Measurements from ENCODE around the gene NELFB. TPM values are rescaled to one million over a fixed set of nuclear protein-coding genes. Genes with fewer than 3 reads are reported as not detected.
A peak's percentile ranks its signal among the peaks of the same experiment; 100 is the strongest.

NELFB gene
- total RNA-seq, 2 donors from 2014 or later: 73.3 to 86.6 TPM

- H3K9me3 Mint-ChIP-seq: no peaks in the 10 kb centered on the region
- H3K4me1 Mint-ChIP-seq: peaks cover 5% of the 10 kb centered on the region
- Histone ChIP-seq H3K9ac (ENCODE audit: extremely low read depth, low read length, poor library complexity, severe bottlenecking) (no peak overlapping the region), H3K27me3 (ENCODE audit: control insufficient read depth, insufficient read depth, low read length, poor library complexity, severe bottlenecking) (no peaks in the 10 kb centered on the region), H3K27ac (ENCODE audit: low read depth, low read length) (no peak overlapping the region), H3K4me3 (ENCODE audit: low read length) (no peak overlapping the region), H3K36me3 (ENCODE audit: control insufficient read depth, insufficient read depth, low read length) (peaks cover 19% of the 10 kb centered on the region), H3K4me1 (ENCODE audit: control insufficient read depth, insufficient read depth, low read length) (peaks cover 3% of the 10 kb centered on the region), H3K9me3 (ENCODE audit: control insufficient read depth, low read length) (no peaks in the 10 kb centered on the region)
- 96 to 98% methylated on average over 19 to 21 of the region's 21 CpGs for WGBS, 2 experiments (ENCODE audit: insufficient coverage in 1 of 2, insufficient read length in 1 of 2)
- H3K36me3 Mint-ChIP-seq (ENCODE audit: low read depth): peaks cover 29% of the 10 kb centered on the region
- no peak for DNase-seq
- TF ChIP-seq CTCF (conservative IDR thresholded peaks at IDR 0.05): peak; percentile 24
- no peak overlapping the region for H3K4me3 Mint-ChIP-seq
- H3K27me3 Mint-ChIP-seq (ENCODE audit: insufficient read depth): no peaks in the 10 kb centered on the region
- H3K27ac Mint-ChIP-seq: no peak overlapping the region
Observed at GRCh38 chr9:137212520-137212919, 42.6 kb upstream of the NELFB start.

GRCh38 chr9:137213160-137214060 is 41.7 kb upstream of the NELFB start:
- H3K4me1 ChIP-seq (ENCODE audit: control insufficient read depth, insufficient read depth, low read length): peaks cover 11% of the 10 kb centered on the region
- no peak overlapping the region for H3K9ac ChIP-seq (ENCODE audit: extremely low read depth, low read length, poor library complexity, severe bottlenecking)
- Mint-ChIP-seq H3K4me3 (no peak overlapping the region), H3K36me3 (ENCODE audit: low read depth) (peaks cover 24% of the 10 kb centered on the region), H3K9me3 (no peaks in the 10 kb centered on the region), H3K27ac (no peak overlapping the region), H3K27me3 (ENCODE audit: insufficient read depth) (no peaks in the 10 kb centered on the region), H3K4me1 (peaks cover 5% of the 10 kb centered on the region)
- H3K4me3 ChIP-seq (ENCODE audit: low read length): no peak overlapping the region
- no peaks in the 10 kb centered on the region for H3K27me3 ChIP-seq (ENCODE audit: control insufficient read depth, insufficient read depth, low read length, poor library complexity, severe bottlenecking)
- 93 to 96% methylated on average over 44 to 49 of the region's 49 CpGs for WGBS, 2 experiments (ENCODE audit: insufficient coverage in 1 of 2, insufficient read length in 1 of 2)
- no peak for DNase-seq
- peak; percentile 53 for TF ChIP-seq CTCF (conservative IDR thresholded peaks at IDR 0.05)
- peaks cover 19% of the 10 kb centered on the region for H3K36me3 ChIP-seq (ENCODE audit: control insufficient read depth, insufficient read depth, low read length)
- no peaks in the 10 kb centered on the region for H3K9me3 ChIP-seq (ENCODE audit: control insufficient read depth, low read length)
- no peak overlapping the region for H3K27ac ChIP-seq (ENCODE audit: low read depth, low read length)

GRCh38 chr9:137214620-137215019 is 40.5 kb upstream of the NELFB start:
- TF ChIP-seq CTCF (conservative IDR thresholded peaks at IDR 0.05): no peak
- Histone ChIP-seq H3K27ac (ENCODE audit: low read depth, low read length) (no peak overlapping the region), H3K27me3 (ENCODE audit: control insufficient read depth, insufficient read depth, low read length, poor library complexity, severe bottlenecking) (no peaks in the 10 kb centered on the region), H3K36me3 (ENCODE audit: control insufficient read depth, insufficient read depth, low read length) (peaks cover 14% of the 10 kb centered on the region), H3K4me3 (ENCODE audit: low read length) (no peak overlapping the region), H3K9me3 (ENCODE audit: control insufficient read depth, low read length) (no peaks in the 10 kb centered on the region), H3K4me1 (ENCODE audit: control insufficient read depth, insufficient read depth, low read length) (peaks cover 19% of the 10 kb centered on the region), H3K9ac (ENCODE audit: extremely low read depth, low read length, poor library complexity, severe bottlenecking) (no peak overlapping the region)
- H3K27me3 Mint-ChIP-seq (ENCODE audit: insufficient read depth): no peaks in the 10 kb centered on the region
- H3K9me3 Mint-ChIP-seq: no peaks in the 10 kb centered on the region
- peaks cover 15% of the 10 kb centered on the region for H3K4me1 Mint-ChIP-seq
- no peak for DNase-seq
- H3K36me3 Mint-ChIP-seq (ENCODE audit: low read depth): peaks cover 19% of the 10 kb centered on the region
- 95 to 98% methylated on average over 15 to 19 of the region's 19 CpGs for WGBS, 2 experiments (ENCODE audit: insufficient coverage in 1 of 2, insufficient read length in 1 of 2)
- no peak overlapping the region for H3K4me3 Mint-ChIP-seq
- no peak overlapping the region for H3K27ac Mint-ChIP-seq

All from endodermal cell (in vitro differentiated cells).